IPS-11a (cell line): ENCODE data around the gene KRTAP10-12.

ENCODE experiments used
- H3K4me3 ChIP-seq: one replicate; pipeline ENCODE4 v1.5.1; 2013; ENCODE audit warnings: low read depth, low read length, control low read depth

Gene KRTAP10-12

DNA sequence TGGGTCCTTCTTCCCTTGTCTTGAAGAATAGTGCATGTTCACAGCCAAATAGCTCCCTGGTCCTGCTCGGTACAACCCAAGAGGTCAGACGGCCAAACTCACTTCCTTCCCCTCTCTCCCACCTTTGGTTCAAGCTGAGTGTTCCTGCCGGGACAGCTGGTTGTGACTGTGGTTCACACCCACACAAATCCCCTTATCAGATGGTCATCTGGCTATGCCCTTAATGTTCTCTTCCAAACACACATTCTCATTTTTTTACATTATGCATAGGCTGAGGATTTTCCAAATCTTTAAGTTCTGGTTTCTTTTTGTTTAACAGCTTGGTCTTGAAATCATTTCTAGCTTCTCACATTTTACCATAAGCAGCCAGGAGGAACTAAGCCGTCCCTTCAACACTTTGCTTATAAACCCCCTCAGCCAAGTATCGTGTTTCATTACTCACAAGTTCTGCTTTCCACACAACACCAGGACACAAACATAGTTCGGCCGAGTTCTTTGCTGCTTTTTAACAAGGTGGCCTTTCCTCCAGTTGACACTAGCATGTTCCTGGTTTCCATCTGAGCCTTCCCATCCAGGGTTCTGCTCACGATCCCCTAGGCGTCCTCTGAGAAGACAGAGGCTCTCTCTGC, 34.1 kb downstream of the KRTAP10-12 start:
- no peak overlapping the region for H3K4me3 ChIP-seq

DNA sequence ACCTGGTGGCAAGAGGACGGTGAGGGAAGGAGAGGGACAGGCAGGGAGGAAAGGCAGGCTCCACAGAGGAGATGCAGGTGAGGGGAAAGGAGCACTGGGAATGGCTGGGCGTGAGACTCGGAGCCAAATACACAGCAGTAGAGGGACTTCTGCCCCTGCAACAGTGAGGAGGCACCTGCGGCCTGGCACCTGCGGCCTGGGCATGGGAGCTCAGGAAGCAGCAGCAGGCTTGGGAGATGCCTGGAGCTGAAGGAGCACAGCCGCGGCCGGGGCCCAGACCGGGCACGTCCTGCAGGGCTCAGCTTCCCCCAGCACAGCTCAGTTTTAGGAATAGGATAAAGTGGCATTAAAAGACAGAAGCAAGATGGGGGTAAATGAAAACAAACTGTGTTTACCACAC, 35.3 kb downstream of the KRTAP10-12 start:
- no peak overlapping the region for H3K4me3 ChIP-seq

DNA sequence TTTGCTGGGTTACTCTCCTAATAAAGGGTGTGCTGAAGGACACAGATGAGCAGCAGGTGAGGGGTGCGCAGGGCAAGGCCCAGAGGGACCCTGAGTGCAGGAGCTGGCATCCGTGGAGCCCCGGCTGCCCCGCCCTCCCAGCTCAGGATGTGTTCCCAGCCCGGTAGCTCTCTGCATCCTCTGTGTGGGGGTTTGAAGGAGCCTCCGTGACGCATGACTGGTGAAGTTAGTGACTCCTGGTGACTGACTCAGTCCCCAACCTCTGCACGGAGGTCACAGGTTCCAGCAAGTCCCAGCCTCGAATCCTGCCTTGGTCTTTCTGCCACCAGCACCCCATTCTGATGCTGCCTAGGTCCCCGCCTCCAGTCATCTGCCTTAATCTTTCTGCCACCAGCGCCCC, 36.0 kb downstream of the KRTAP10-12 start:
- no peak overlapping the region for H3K4me3 ChIP-seq

DNA sequence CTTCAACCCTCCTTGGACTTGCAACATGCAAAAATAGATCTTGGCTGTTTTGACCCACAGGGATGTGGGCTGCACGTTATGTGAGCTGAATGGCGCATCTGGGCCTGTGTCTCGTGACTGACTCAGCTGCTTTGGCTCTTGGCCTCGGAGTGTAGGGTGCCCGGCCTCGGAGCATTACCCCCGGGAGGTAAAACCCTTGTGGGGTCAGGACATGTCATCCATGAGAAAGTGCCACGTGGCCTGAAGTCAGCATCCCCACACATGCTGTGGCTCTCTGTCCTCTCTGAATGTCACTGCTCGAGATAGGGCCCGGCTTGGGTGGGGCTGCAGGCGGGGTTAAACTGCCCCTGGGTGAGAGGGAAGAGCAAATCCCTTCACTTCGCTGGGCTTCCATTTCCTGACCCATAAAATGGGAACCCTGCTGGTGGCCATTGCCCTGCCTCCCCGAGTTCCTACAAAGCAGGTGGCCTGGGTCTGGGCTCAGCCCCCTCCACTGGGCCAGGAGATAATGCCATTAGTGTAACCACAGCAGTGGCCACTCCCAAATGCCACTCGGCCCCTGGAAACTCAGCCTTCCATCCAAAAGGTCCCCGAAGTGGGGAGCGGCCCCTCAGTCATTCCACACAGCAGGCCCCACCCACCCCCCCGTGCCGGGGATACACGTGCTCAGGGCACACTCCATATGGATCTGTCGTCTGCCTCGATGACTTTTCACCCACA, 37.2 kb downstream of the KRTAP10-12 start:
- H3K4me3 ChIP-seq = no peak overlapping the region

DNA sequence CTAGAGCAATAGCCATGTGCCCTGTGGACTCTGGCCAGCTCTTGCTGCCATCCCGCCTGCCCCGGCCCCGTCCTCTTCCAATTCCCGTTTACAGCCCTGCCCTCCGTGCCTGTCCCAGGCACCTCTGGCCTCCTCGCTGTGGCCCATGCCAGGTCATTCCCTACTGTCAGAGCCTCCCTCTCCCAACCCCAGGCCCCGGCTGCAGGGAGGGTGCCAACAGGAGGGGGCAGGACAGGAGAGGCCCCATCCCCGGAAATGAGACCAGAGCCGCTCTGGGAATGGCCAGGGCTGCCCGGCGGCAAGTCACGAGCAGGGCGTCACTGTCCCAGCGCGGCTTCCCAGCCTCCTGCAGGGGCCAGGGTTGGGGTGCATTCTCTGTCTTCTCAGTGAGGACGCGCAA, 37.9 kb downstream of the KRTAP10-12 start:
- no peak overlapping the region for H3K4me3 ChIP-seq

DNA sequence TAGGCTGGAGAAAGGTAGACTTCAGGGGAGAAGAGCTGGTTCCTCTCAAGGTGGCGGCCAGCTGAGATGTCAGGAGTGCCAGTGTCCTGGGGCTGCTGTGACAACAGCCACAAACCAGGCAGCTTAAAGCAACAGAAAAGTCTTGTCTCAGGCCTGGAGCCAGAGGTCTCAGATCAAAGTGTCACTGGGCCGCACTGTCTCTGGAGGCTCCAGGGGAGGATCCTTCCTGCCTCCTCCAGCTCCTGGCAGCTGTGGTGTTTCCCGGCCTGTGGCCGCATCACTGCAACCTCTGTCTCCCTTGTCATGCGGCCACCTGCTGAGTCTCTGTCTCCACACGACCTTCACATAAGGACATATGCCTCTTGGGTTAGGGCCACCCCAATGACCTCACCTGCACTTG, 38.8 kb downstream of the KRTAP10-12 start:
- no peak overlapping the region for H3K4me3 ChIP-seq

DNA sequence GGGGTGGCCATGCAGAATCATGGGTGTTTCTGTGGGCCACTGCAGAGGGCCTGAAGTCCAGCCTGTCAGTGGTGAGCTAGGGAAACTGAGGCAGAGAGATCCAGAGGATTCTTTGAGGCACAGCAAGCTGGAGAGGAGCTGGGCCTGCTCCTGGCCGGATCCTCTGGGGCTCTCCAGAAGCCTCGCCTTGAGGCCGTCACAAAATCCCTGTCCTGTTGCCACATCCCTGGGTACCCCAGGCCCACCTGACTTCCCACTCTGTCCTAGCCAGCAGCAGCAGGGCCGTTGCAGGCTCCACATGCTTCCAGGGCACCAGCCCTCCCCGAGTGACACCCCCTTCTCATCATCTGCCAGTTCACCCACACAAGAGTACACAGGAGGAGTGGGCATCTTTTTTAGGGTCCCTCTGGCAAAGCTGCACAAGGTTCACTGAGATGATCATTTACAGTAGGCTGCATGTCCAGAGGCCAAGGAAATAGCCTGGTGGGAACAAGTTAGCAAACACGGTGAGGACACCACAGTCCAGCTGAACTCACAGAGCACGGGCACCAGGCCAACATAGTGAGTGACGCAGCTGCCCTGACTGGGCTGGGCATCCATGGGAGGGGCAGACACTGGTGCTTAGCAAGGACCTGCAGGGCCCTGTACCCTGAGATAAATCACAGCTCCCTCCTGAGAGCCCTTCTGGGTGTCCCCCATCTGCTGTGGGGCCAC, 39.5 kb downstream of the KRTAP10-12 start:
- H3K4me3 ChIP-seq = no peak overlapping the region

DNA sequence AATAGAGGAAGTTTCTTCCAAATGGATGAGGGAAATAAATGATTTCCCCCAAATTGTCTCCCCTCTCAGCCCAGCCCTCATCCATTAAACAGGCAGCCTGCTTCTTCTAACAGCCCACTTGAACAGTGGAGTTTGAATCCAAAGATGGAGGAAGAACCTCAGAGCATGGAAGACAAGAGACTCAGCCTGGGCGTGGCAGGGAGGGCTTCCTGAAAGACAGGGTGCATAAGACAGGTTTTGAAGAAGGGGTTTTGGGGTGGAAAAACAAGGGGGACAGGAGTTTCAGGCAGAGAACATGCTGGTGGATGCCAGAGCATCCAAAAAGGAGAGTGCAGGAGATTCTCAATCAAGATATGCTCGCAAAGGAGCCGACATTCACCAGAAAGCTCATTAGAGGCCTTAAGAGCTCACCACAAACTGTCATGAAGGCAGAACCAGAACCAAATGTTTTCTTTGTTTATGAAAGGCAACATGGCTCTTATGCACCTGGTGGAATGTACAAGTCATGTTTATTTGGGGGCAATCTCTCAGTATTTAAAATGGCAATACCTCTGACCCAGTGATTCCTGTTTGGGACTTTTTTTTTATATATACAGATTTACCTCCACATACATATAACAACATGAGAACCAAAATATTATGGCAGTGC, 40.9 kb downstream of the KRTAP10-12 start:
- no peak overlapping the region for H3K4me3 ChIP-seq

DNA sequence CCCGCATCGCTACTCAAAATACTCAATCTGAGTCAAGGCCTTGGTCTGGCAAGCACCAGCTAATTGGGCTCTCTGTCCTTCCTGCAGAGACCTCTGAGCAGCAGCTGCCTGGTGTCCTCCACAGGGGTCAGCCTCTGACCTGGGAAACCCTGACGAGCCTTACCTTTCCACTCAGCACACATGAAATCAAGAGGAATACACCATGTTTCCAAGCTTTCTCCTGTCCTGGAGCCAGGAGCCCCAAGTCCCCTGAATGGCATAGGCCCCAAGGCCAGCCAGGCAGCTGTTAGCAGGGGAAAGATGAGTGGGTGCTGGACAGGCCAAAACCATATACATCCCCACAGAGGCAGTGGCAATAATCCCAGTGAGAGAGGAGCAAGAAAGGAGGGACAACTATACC, 41.6 kb downstream of the KRTAP10-12 start:
- H3K4me3 ChIP-seq = no peak overlapping the region

DNA sequence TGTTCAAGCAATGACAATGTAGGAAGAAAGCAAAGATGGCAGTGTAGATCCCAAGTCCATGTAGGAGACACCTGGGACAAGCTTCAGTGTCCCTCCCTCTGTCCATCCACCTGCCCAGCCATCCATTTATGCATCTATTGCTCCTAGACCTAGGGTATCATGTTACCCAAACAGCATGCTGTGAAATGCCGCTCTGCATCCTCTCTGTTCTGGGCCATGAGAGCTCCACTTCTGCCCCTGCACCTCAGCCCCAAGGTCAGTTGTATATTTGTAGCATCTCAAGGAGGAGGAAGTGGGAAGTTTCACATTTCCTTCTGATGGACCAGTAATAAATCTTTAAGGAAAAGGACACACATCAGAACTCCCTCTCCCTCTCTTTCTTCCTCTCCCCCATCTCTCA, 42.3 kb downstream of the KRTAP10-12 start:
- no peak overlapping the region for H3K4me3 ChIP-seq

DNA sequence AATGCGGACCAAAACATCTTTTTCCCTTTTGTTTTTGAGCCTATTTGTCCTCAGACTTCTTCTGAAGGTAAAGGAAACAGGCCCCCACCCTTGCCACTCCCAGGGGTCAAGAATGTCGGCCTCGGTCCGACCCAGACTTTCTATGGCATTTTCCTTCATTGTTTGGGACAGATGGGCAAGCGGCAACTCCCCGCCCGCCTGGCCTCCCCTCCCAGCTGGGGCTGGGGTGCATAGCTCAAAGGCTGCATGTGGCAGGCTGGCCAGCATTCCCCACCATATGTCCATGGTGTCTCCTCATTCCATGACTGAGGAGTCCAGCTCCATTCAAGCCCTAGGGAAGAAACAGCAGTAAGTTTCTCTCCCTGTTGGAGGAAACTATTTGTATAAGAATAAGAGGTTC, 43.8 kb downstream of the KRTAP10-12 start:
- H3K4me3 ChIP-seq = no peak overlapping the region

DNA sequence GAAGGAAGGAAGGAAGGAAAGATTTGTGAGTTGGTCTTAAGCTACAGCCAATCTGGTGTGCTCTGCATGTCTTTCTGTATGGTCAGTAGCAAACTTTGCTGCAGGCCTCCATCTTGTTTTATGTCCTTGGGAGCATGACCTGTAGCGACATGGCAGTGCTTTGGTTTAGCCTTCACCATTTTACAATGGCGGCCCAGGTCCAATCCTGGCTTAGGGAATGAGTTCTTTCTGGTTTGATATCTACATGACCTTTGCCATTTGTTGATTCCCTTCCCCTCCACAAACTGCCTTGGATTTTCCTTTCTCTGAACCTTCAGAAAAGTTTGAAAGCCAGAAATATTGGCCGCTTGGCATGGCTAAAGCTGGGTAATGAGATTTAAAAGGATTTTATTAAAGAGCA, 44.9 kb downstream of the KRTAP10-12 start:
- H3K4me3 ChIP-seq = no peak overlapping the region

DNA sequence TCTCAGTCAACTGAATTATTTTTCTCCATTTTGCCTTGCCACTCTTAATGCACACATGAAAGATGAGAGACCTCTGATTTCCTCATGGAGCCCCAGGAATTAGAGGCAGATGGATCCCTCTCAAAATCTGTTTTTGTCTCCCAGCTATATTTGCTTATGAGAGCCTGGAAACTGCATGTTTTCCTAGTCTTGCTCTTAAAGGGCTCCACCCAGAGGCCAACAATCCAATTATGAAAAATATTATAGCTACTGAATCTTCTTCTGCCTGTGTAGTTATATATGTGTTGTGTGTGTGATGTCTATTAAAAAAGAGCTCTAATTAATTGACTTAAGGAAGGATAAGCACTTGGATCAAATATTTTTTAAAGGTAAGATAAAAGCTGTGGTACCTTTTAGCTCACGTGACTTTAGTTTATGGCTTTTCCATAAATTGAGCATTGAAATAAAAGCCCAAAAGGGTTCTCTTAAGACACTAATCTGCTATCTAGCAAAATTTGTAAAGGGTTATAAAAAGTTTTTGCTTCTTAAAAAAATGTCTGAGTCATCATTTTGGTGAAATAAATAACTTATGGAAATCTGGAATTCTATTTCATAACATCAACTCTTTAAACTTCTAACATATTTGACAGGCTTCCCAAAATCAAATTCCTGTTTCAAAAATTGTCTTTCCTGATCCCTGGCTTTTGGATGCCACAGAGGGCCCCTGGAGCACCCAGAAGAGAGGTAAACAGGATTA, 45.6 kb downstream of the KRTAP10-12 start:
- no peak overlapping the region for H3K4me3 ChIP-seq
